A549 (cell line): ENCODE results near the gene MAPK1IP1L. TPM values are rescaled to one million over a fixed set of nuclear protein-coding genes. Genes with fewer than 3 reads are reported as not detected.

Experiments
- ATAC-seq, 2 experiments: fragments of 200-7000 bp in 1 of 2; fragments of >200 bp in 1 of 2; cut with Nextera tagmentation in 1 of 2; cut with Tn5 transposase in 1 of 2; 3 replicates each; pipeline versions ENCODE4 v1.8.0 to v1.9.1; 2018 to 2020; ENCODE audit warnings: mild to moderate bottlenecking in 1 of 2, moderate library complexity in 1 of 2
- CTCF ChIA-PET: fragments of 300-600 bp; sonication (Branson Sonifier 250); formaldehyde crosslinking; extraction: SDS; loops from one replicate; lab custom pipeline; 2021; ENCODE audit warnings: antibody characterized with exemption, inconsistent platforms; lab: Yijun Ruan, JAX
- POLR2A ChIA-PET: fragments of 350-600 bp; formaldehyde crosslinking; extraction: SDS; loops from one replicate; lab custom pipeline; 2021; ENCODE audit warnings: antibody characterized with exemption, inconsistent platforms; lab: Yijun Ruan, JAX
- DNase-seq, 2 experiments: peaks; one replicate each; pipeline versions ENCODE4 v3.0.0 to v3.0.0-alpha.2; 2011 to 2016; ENCODE audit warnings: low read depth in 1 of 2, low spot score in 1 of 2
- FAIRE-seq: peaks from 2 replicates; lab custom pipeline; 2011; peaks lifted over from hg19 to GRCh38; lab: Jason Lieb, UNC
- H3K27ac ChIP-seq, 2 experiments: fragments of >200 bp; sonication (Bioruptor Twin); formaldehyde crosslinking; 3 replicates each; pipeline ENCODE4 v1.5.1; 2016 to 2017
- H3K4me1 ChIP-seq: fragments of >200 bp; sonication (Bioruptor Twin); formaldehyde crosslinking; 3 replicates; pipeline ENCODE4 v1.6.1; 2016
- H3K4me2 ChIP-seq: fragments of >200 bp; sonication (Bioruptor Twin); formaldehyde crosslinking; 3 replicates; pipeline ENCODE4 v1.6.1; 2016
- H3K4me3 ChIP-seq: fragments of >200 bp; sonication (Bioruptor Twin); formaldehyde crosslinking; 3 replicates; pipeline ENCODE4 v1.5.1; 2016
- H3K9me3 ChIP-seq: fragments of >200 bp; sonication (Bioruptor Twin); formaldehyde crosslinking; 3 replicates; pipeline ENCODE4 v1.6.1; 2016
- CHD2 ChIP-seq: fragments of 150-350 bp; IDR thresholded peaks from 2 replicates; pipeline ENCODE4 v1.6.1; 2014; ENCODE audit warnings: low read length; ENCODE audit not compliant: partially characterized antibody
- CTCF ChIP-seq: fragments of >200 bp; sonication (Bioruptor Twin); formaldehyde crosslinking; IDR thresholded peaks from 3 replicates; pipeline ENCODE4 v1.5.1; 2016
- EP300 ChIP-seq, 2 experiments: fragments of >200 bp; sonication (Bioruptor Twin); formaldehyde crosslinking; IDR thresholded peaks; 2 replicates in 1 of 2; 3 replicates in 1 of 2; pipeline ENCODE4 v1.6.1; 2016 to 2017
- FOSB ChIP-seq: fragments of 250-450 bp; sonication (Bioruptor Pico); IDR thresholded peaks from 2 replicates; pipeline ENCODE4 v1.5.0; 2020; ENCODE audit warnings: mild to moderate bottlenecking, moderate library complexity
- FOSL2 ChIP-seq, 2 experiments: fragments of 450-650 bp in 1 of 2; fragments of >200 bp in 1 of 2; sonication (Bioruptor Twin) in 1 of 2; formaldehyde crosslinking; IDR thresholded peaks; 2 replicates each; pipeline versions ENCODE4 v1.5.0 to v1.6.1; 2016 to 2020; ENCODE audit warnings: mild to moderate bottlenecking in 1 of 2, moderate library complexity in 1 of 2
- HES2 ChIP-seq: fragments of >200 bp; sonication (Bioruptor Twin); formaldehyde crosslinking; IDR thresholded peaks from 2 replicates; pipeline ENCODE4 v1.6.1; 2016
- PBX3 ChIP-seq: IDR thresholded peaks from 2 replicates; pipeline ENCODE4 v1.6.1; 2012
- RAD21 ChIP-seq, 2 experiments: fragments of >200 bp in 1 of 2; sonication (Bioruptor Twin) in 1 of 2; formaldehyde crosslinking in 1 of 2; IDR thresholded peaks in 1 of 2; conservative IDR thresholded peaks in 1 of 2; 2 replicates in 1 of 2; 3 replicates in 1 of 2; pipeline ENCODE4 v1.6.1; 2012 to 2018; ENCODE audit warnings: inconsistent platforms in 1 of 2
- RARB ChIP-seq: fragments of 250-450 bp; sonication (Bioruptor Pico); IDR thresholded peaks from 2 replicates; pipeline ENCODE4 v1.8.0; 2021; ENCODE audit warnings: mild to moderate bottlenecking, moderate library complexity
- SREBF2 ChIP-seq: fragments of 450-650 bp; IDR thresholded peaks from 2 replicates; pipeline ENCODE4 v1.6.1; 2014; ENCODE audit warnings: mild to moderate bottlenecking, moderate library complexity
- ZC3H11A ChIP-seq: fragments of 450-650 bp; IDR thresholded peaks from 2 replicates; pipeline ENCODE4 v1.6.1; 2014; ENCODE audit warnings: antibody characterized with exemption, mild to moderate bottlenecking
- ZFP36 ChIP-seq: fragments of 450-650 bp; IDR thresholded peaks from 2 replicates; pipeline ENCODE4 v1.6.1; 2014; ENCODE audit warnings: borderline replicate concordance; ENCODE audit not compliant: partially characterized antibody
- WGBS: methylation state at CpG from one replicate; pipeline ENCODE4 v1.1.6; 2017; ENCODE audit errors: missing lambda C conversion rate; 5-methylcytosine and 5-hydroxymethylcytosine counted together
- polyA plus RNA-seq, 4 experiments: library from polyadenylated mRNA; depleted of rRNA in 3 of 4; stranded (reverse); fragments of >200 nt; fragmentation: RNase III in 1 of 4; extraction: RNeasy Plus Mini Kit Qiagen cat#74134 plus additional on column Dnase treatment in 1 of 4; gene quantifications; 2 replicates in 3 of 4; 3 replicates in 1 of 4; pipeline ENCODE4 v1.2.3, GENCODE V29; 2011 to 2017
- TF ChIP-seq, protein P1 (sequence below): fragments of 250-450 bp; sonication (Bioruptor Pico); IDR thresholded peaks from 2 replicates; pipeline ENCODE4 v1.5.0; 2020; ENCODE audit warnings: low read depth, mild to moderate bottlenecking, moderate library complexity
- TF ChIP-seq, protein P2 (sequence below): fragments of 200-600 bp; sonication (generic); IDR thresholded peaks from 2 replicates; pipeline ENCODE4 v1.6.1; 2016; ENCODE audit warnings: antibody characterized with exemption, mild to moderate bottlenecking, moderate library complexity

MAPK1IP1L gene
- polyA plus RNA-seq, 2 of the 4 experiments (the other 2 are of a cell fraction): 42.9 to 72.3 TPM

DNA sequence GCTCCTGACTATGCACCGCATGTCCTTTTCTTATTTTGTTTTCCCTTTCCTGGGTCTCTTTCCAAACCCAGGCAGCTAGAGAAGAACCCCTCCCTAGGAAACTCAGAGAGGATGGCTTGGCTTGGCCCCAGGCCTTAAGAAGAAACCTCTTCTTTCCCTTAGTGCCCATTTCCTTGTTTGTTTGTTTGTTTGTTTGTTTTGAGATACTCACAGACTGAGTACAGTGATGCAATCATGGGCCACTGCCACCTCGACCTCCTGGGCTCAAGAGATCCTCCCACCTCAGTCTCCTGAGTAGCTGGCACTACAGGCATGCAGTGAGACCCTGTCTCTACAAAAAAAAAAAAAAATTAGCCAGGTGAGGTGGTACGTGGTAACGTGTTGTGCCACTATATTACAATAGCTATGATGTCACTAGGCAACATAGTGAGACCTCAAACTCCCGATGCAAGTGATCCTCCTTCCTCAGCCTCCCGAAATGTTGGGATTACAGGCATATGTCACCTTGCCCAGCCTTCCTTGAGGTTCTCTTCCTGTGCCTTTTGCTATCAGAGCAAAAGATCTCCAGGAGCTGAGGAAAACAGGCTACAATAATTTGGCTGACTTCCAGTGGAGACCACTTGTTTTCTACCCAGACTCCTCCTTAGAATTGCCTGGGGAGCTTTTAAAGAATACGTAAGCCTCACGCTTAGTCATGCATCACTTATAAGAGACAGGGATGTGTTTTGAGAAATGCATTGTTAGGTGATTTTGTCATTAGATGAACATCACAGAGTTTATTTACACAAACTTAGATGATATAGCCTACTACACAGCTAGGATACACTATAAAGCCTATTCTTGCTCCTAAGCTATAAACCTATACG is 43.1 kb downstream of the MAPK1IP1L start:
- ChIA-PET POLR2A (interaction anchor here (0.6 to 0.9 kb wide), 2 partner anchors 18 to 35 kb away, joined by 3 to 9 read pairs; no protein-coding TSS in a partner anchor), CTCF (interaction anchor here (0.5 to 10.9 kb wide), 9 partner anchors 10 to 146 kb away, joined by 3 to 183 read pairs (median 3); partner anchors contain the start of gene LGALS3)
- WGBS: 69% methylated on average over 9 of the region's 9 CpGs
- DNase-seq (no peak), FAIRE-seq (no peak), ATAC-seq (peak in 1 of 2 experiments; percentile 19; a peak in 1 of 6 replicates)
- TF ChIP-seq ZFP36 (no peak), SREBF2 (no peak), RAD21 (conservative IDR thresholded peaks at IDR 0.05 in 1 of 2, IDR thresholded peaks at IDR 0.05 in 1 of 2) (no peak), EP300 (IDR thresholded peaks at IDR 0.05) (no peak), PBX3 (no peak), FOSL2 (IDR thresholded peaks at IDR 0.05) (no peak), FOSL2 (CRISPR knock-in tag; IDR thresholded peaks at IDR 0.05) (no peak), ZC3H11A (no peak), FOSB (no peak), HES2 (no peak)
- TF ChIP-seq, protein P1, sequence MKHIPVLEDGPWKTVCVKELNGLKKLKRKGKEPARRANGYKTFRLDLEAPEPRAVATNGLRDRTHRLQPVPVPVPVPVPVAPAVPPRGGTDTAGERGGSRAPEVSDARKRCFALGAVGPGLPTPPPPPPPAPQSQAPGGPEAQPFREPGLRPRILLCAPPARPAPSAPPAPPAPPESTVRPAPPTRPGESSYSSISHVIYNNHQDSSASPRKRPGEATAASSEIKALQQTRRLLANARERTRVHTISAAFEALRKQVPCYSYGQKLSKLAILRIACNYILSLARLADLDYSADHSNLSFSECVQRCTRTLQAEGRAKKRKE: no peak
- TF ChIP-seq, protein P2, sequence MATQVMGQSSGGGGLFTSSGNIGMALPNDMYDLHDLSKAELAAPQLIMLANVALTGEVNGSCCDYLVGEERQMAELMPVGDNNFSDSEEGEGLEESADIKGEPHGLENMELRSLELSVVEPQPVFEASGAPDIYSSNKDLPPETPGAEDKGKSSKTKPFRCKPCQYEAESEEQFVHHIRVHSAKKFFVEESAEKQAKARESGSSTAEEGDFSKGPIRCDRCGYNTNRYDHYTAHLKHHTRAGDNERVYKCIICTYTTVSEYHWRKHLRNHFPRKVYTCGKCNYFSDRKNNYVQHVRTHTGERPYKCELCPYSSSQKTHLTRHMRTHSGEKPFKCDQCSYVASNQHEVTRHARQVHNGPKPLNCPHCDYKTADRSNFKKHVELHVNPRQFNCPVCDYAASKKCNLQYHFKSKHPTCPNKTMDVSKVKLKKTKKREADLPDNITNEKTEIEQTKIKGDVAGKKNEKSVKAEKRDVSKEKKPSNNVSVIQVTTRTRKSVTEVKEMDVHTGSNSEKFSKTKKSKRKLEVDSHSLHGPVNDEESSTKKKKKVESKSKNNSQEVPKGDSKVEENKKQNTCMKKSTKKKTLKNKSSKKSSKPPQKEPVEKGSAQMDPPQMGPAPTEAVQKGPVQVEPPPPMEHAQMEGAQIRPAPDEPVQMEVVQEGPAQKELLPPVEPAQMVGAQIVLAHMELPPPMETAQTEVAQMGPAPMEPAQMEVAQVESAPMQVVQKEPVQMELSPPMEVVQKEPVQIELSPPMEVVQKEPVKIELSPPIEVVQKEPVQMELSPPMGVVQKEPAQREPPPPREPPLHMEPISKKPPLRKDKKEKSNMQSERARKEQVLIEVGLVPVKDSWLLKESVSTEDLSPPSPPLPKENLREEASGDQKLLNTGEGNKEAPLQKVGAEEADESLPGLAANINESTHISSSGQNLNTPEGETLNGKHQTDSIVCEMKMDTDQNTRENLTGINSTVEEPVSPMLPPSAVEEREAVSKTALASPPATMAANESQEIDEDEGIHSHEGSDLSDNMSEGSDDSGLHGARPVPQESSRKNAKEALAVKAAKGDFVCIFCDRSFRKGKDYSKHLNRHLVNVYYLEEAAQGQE: no peak
- H3K9me3 ChIP-seq: no peaks in the 10 kb centered on the region
- H3K4me3 ChIP-seq: no peak overlapping the region
- peak overlapping the region in 1 of 2 experiments; percentile 43; a peak in 1 of 6 replicates for H3K27ac ChIP-seq
- peak overlapping the region; percentile 24; the same call in 2 of the 3 replicates for H3K4me2 ChIP-seq
- peaks cover 16% of the 10 kb centered on the region; the same call in 2 of the 3 replicates for H3K4me1 ChIP-seq

DNA sequence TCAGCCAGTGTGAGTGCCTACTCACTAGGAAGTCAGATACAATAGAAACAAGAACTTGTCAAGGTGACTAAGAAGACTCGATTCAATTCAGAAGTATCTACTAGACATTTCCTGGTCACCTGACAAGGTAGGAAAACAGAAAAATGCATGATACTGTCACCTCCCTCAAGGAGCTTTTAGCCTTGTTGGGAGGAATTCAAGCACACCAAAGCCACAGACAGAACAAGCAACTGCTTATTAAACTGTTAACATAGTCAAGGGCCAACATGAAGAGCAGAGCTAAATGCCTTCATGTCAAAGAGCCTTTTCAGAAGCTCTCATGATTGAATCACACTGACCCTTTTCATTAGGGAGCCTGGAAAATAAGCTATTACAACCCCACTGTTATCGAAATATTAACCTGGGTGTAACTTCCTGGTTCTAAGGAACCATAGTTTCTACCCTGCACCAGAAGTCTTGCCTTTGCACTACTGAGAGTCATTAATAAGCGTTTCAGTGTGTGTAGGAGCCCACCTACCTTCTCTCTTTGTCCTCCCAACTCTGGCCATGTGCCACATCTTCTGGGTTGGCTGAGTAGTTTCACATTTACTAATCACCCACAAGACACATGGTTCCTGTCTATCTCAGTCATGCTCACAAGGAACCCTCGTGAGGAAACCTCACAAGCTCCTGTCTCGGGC is 46.6 kb downstream of the MAPK1IP1L start:
- ChIA-PET POLR2A (no interaction called here), CTCF (interaction anchor here (0.6 to 2.7 kb wide), 3 partner anchors 8 to 62 kb away, joined by 5 to 14 read pairs (median 5); no protein-coding TSS in a partner anchor)
- WGBS: 90% methylated on average over 5 of the region's 5 CpGs
- ATAC-seq (no peak), DNase-seq (no peak), FAIRE-seq (no peak)
- H3K9me3 ChIP-seq: no peaks in the 10 kb centered on the region
- TF ChIP-seq RARB (CRISPR knock-in tag): no peak
- TF ChIP-seq CHD2: no peak
- no peak for TF ChIP-seq RAD21 (conservative IDR thresholded peaks at IDR 0.05 in 1 of 2, IDR thresholded peaks at IDR 0.05 in 1 of 2)
- TF ChIP-seq CTCF: no peak
- TF ChIP-seq, all 56 proteins: peak for 0
- Histone ChIP-seq H3K4me1 (peaks cover 33% of the 10 kb centered on the region), H3K4me2 (no peak overlapping the region), H3K4me3 (no peak overlapping the region), H3K27ac (peak overlapping the region in 1 of 2 experiments; percentile 25; a peak in 2 of 6 replicates)
